Testis (tissue), 2 donors: ENCODE results near the gene LAMA1.

Source experiments
- POLR2A ChIP-seq: fragments of 450-650 bp; IDR thresholded peaks from one replicate; pipeline ENCODE4 v1.6.1; 2017; ENCODE audit warnings: antibody characterized with exemption, mild to moderate bottlenecking, moderate library complexity
- TF ChIP-seq, protein P1 (sequence below), 3 experiments: fragments of 450-650 bp in 2 of 3; fragments of 200-600 bp in 1 of 3; sonication (generic) in 1 of 3; IDR thresholded peaks; one replicate each; pipeline ENCODE4 v1.5.1; 2016 to 2019; ENCODE audit warnings: antibody characterized with exemption in 3 of 3, mild to moderate bottlenecking in 2 of 3, moderate library complexity in 1 of 3

DNA sequence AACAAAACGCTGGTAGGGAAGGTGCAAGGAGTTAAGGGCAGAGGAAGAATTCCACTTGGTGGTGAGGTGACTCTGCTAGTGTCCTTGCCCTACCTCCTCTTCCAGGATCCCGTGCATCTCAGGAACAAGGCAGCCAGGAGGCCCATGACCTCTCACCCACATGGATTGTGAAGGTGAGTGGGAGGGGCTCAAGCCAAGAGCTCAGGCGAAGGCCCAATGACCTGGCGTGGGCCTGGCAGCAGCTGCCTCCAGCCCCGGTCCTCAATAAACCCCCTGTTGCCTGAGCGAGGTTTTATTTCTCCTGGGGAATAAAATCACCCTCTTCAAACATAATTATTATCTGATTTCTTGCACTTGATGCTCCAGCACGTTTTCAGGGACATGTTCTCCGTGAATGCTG, 28.2 kb downstream of the LAMA1 start:
- TF ChIP-seq, protein P1, sequence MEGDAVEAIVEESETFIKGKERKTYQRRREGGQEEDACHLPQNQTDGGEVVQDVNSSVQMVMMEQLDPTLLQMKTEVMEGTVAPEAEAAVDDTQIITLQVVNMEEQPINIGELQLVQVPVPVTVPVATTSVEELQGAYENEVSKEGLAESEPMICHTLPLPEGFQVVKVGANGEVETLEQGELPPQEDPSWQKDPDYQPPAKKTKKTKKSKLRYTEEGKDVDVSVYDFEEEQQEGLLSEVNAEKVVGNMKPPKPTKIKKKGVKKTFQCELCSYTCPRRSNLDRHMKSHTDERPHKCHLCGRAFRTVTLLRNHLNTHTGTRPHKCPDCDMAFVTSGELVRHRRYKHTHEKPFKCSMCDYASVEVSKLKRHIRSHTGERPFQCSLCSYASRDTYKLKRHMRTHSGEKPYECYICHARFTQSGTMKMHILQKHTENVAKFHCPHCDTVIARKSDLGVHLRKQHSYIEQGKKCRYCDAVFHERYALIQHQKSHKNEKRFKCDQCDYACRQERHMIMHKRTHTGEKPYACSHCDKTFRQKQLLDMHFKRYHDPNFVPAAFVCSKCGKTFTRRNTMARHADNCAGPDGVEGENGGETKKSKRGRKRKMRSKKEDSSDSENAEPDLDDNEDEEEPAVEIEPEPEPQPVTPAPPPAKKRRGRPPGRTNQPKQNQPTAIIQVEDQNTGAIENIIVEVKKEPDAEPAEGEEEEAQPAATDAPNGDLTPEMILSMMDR (IDR thresholded peaks at IDR 0.05) = no peak
- no peak for TF ChIP-seq POLR2A
